Measurements from ENCODE around the gene ABHD17C.

DNA sequence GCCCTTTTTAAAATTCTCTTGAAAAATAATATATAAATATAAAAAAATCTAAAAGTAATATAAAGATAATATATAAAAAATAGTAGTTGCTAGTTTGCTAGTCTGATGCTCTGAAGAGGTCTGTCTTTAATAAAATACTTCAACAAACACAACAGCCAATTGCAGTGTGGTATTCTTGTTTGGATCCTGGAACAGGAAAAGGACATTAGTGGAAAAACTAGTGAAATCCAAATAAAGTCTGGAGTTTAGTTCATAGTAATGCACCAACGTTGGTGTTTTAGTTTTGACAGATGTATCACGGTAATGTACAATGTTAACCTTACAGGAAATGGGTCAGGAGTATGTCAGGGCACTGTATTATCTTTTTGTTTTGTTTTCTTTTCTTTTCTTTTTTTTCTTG lies 58.1 kb downstream of the ABHD17C start:
- TF ChIP-seq, protein P1, sequence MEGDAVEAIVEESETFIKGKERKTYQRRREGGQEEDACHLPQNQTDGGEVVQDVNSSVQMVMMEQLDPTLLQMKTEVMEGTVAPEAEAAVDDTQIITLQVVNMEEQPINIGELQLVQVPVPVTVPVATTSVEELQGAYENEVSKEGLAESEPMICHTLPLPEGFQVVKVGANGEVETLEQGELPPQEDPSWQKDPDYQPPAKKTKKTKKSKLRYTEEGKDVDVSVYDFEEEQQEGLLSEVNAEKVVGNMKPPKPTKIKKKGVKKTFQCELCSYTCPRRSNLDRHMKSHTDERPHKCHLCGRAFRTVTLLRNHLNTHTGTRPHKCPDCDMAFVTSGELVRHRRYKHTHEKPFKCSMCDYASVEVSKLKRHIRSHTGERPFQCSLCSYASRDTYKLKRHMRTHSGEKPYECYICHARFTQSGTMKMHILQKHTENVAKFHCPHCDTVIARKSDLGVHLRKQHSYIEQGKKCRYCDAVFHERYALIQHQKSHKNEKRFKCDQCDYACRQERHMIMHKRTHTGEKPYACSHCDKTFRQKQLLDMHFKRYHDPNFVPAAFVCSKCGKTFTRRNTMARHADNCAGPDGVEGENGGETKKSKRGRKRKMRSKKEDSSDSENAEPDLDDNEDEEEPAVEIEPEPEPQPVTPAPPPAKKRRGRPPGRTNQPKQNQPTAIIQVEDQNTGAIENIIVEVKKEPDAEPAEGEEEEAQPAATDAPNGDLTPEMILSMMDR (conservative IDR thresholded peaks at IDR 0.05; ENCODE audit: low read depth in 2 of 2) = no peak
- no peak for TF ChIP-seq EZH2phosphoT487 (IDR thresholded peaks at IDR 0.05; ENCODE audit: unreplicated experiment)
- no peak for TF ChIP-seq EZH2 (IDR thresholded peaks at IDR 0.05; ENCODE audit: low read depth, unreplicated experiment)
- no peak for TF ChIP-seq POLR2AphosphoS5 (IDR thresholded peaks at IDR 0.05; ENCODE audit: low read depth)
